Suppressor macrophage treated with lipopolysaccharide for 4 hours (primary cell): ENCODE measurements around the gene AJAP1.

Source experiments
- DNase-seq: peaks from one replicate; pipeline ENCODE4 v3.0.0-alpha.2; 2020

The AJAP1 gene

GRCh38 chr1:4743978-4744750, 89.8 kb downstream of the AJAP1 start:
- DNase-seq: no peak

- DNase-seq: no peak
Measured at GRCh38 chr1:4745560-4745959, 91.2 kb downstream of the AJAP1 start.

GRCh38 chr1:4749406-4749805, 95.0 kb downstream of the AJAP1 start:
- no peak for DNase-seq

GRCh38 chr1:4750177-4750576, 95.8 kb downstream of the AJAP1 start:
- DNase-seq: no peak

- no peak for DNase-seq
Measured at GRCh38 chr1:4752059-4752458, 97.7 kb downstream of the AJAP1 start.

- no peak for DNase-seq
Measured at GRCh38 chr1:4754816-4755215, 100.4 kb downstream of the AJAP1 start.

GRCh38 chr1:4755301-4755845, 101.0 kb downstream of the AJAP1 start:
- no peak for DNase-seq

- no peak for DNase-seq
Measured at GRCh38 chr1:4755864-4756504, 101.6 kb downstream of the AJAP1 start.

GRCh38 chr1:4756851-4757580, 102.6 kb downstream of the AJAP1 start:
- DNase-seq: no peak

- DNase-seq: no peak
Measured at GRCh38 chr1:4759671-4760070, 105.3 kb downstream of the AJAP1 start.

- no peak for DNase-seq
Measured at GRCh38 chr1:4760088-4760487, 105.7 kb downstream of the AJAP1 start.

- no peak for DNase-seq
Measured at GRCh38 chr1:4761324-4761723, 106.9 kb downstream of the AJAP1 start.

- no peak for DNase-seq
Measured at GRCh38 chr1:4762146-4762545, 107.7 kb downstream of the AJAP1 start.

- no peak for DNase-seq
Measured at GRCh38 chr1:4767308-4767707, 112.9 kb downstream of the AJAP1 start.

- no peak for DNase-seq
Measured at GRCh38 chr1:4768553-4768952, 114.1 kb downstream of the AJAP1 start.

GRCh38 chr1:4769516-4770280, 115.3 kb downstream of the AJAP1 start:
- no peak for DNase-seq

GRCh38 chr1:4770713-4771112, 116.3 kb downstream of the AJAP1 start:
- no peak for DNase-seq

- no peak for DNase-seq
Measured at GRCh38 chr1:4771267-4771666, 116.9 kb downstream of the AJAP1 start.

GRCh38 chr1:4771721-4772120, 117.3 kb downstream of the AJAP1 start:
- DNase-seq: no peak

GRCh38 chr1:4772294-4773010, 118.0 kb downstream of the AJAP1 start:
- no peak for DNase-seq

GRCh38 chr1:4773226-4773625, 118.8 kb downstream of the AJAP1 start:
- no peak for DNase-seq

GRCh38 chr1:4775506-4775905, 121.1 kb downstream of the AJAP1 start:
- no peak for DNase-seq
